ENCODE measurements around the gene FAM81B. TPM values are rescaled to one million over a fixed set of nuclear protein-coding genes. Genes with fewer than 3 reads are reported as not detected.

Gene FAM81B
- total and polyA plus RNA-seq, 2 of the 4 experiments (the other 2 are of a cell fraction) = not detected

- Histone ChIP-seq H3K9me3 (ENCODE audit: control insufficient read depth, insufficient read depth, low read length) (no peaks in the 10 kb centered on the region), H3K14ac (replicated peaks; ENCODE audit: low read depth, low read length) (no peak overlapping the region), H3K56ac (ENCODE audit: extremely low read depth, insufficient read depth, low read length) (no peak overlapping the region), H3K27ac (ENCODE audit: insufficient read depth, low read length) (no peak overlapping the region), H3K4me3 (ENCODE audit: insufficient read depth, low read depth, low read length) (no peak overlapping the region), H3K79me1 (ENCODE audit: low read depth in 1 of 2, low read length in 2 of 2) (no peaks in the 10 kb centered on the region), H4K8ac (ENCODE audit: low read depth in 2 of 2, low read length in 2 of 2) (no peak overlapping the region), H3K18ac (ENCODE audit: low read depth, low read length) (no peak overlapping the region), H4K91ac (ENCODE audit: insufficient read depth, low read depth, low read length) (no peak overlapping the region), H2BK20ac (ENCODE audit: low read depth, low read length) (no peak overlapping the region), H2AK9ac (replicated peaks; ENCODE audit: low read depth, low read length, poor library complexity) (no peak overlapping the region), H3K4ac (ENCODE audit: low read depth, low read length) (no peak overlapping the region), H4K20me1 (ENCODE audit: insufficient read depth, low read length) (no peaks in the 10 kb centered on the region), H3K4me1 (ENCODE audit: control insufficient read depth, insufficient read depth, low read length) (no peaks in the 10 kb centered on the region), H2BK120ac (ENCODE audit: low read depth, low read length) (no peak overlapping the region), H3K36me3 (ENCODE audit: control insufficient read depth, insufficient read depth, low read length) (no peaks in the 10 kb centered on the region), H4K5ac (ENCODE audit: low read depth, low read length) (no peak overlapping the region), H3K27me3 (ENCODE audit: control insufficient read depth, insufficient read depth, low read length) (peaks cover 3% of the 10 kb centered on the region; the same call in 1 of the 2 replicates), H2AFZ (replicated peaks; ENCODE audit: low read length, poor library complexity) (no peak overlapping the region), H3K9ac (ENCODE audit: low read depth, low read length) (no peak overlapping the region), H3K23ac (ENCODE audit: low read depth, low read length) (no peak overlapping the region), H2BK5ac (ENCODE audit: low read depth, low read length, poor library complexity, severe bottlenecking) (no peak overlapping the region), H3K9me1 (ENCODE audit: insufficient read depth, low read length) (no peaks in the 10 kb centered on the region), H2BK15ac (ENCODE audit: low read depth, low read length) (no peak overlapping the region), H3K4me2 (ENCODE audit: low read depth, low read length) (no peak overlapping the region), H2AK5ac (ENCODE audit: low read depth, low read length) (no peak overlapping the region)
- DNase-seq (no peak), ATAC-seq (ENCODE audit: low read depth) (no peak)
- WGBS, 2 experiments (ENCODE audit: extremely low coverage in 2 of 2, insufficient read length in 1 of 2) = no CpG with 5 or more reads among the region's 3 CpGs
- CTCF ChIA-PET = no interaction called here
- no peak for TF ChIP-seq USF2 (IDR thresholded peaks at IDR 0.05; ENCODE audit: low read depth, low read length)
- no peak for TF ChIP-seq ELK1 (IDR thresholded peaks at IDR 0.05; ENCODE audit: borderline replicate concordance, low read depth, low read length)
- no peak for TF ChIP-seq MAFK (IDR thresholded peaks at IDR 0.05; ENCODE audit: low read depth, low read length)
- TF ChIP-seq CEBPB (IDR thresholded peaks at IDR 0.05; ENCODE audit: low read depth, low read length) = no peak
- TF ChIP-seq RFX5 (IDR thresholded peaks at IDR 0.05; ENCODE audit: low read depth, low read length) = no peak
- TF ChIP-seq MXI1 (IDR thresholded peaks at IDR 0.05; ENCODE audit: borderline replicate concordance, low read depth, low read length) = no peak
- in situ Hi-C loops (cut with MboI; ENCODE audit: low sequenced_read_pairs) (no loop called here), dilution Hi-C loops (cut with HindIII; ENCODE audit: low sequenced_read_pairs, unreplicated experiment) (no loop called here), intact Hi-C loops (cut with micrococcal nuclease) (no loop called here)
- BruUV-seq (replicated peaks) = no TSS peak
- POLR2A ChIA-PET (ENCODE audit: unreplicated experiment) = no interaction called here
Observed at GRCh38 chr5:95422838-95423237, 31.7 kb downstream of the FAM81B start.

All from IMR-90 (cell line).